Activated naive CD4-positive, alpha-beta T cell treated with anti-CD3 and anti-CD28 coated beads, Interleukin-2, amount 50 U/mL, for 72 hours (primary cell): ENCODE data around the gene NUDT14. TPM values are rescaled to one million over a fixed set of nuclear protein-coding genes. Genes with fewer than 3 reads are reported as not detected.

ENCODE experiments used
- ATAC-seq, 2 donors: fragments of 150-1000 bp; cut with Tn5 transposase; 2 replicates each; pipeline ENCODE4 v1.10.0; 2021; ENCODE audit warnings: mild to moderate bottlenecking in 2 of 2, moderate library complexity in 2 of 2
- DNase-seq, 2 donors: peaks; one replicate each; pipeline ENCODE4 v3.0.0; 2021 to 2022; ENCODE audit warnings: low spot score in 2 of 2
- H3K27ac Mint-ChIP-seq, 2 donors: one replicate each; pipeline ENCODE4 v1.8.0; 2022; ENCODE audit warnings: mild to moderate bottlenecking in 2 of 2, mixed read lengths in 2 of 2
- H3K36me3 Mint-ChIP-seq, 2 donors: one replicate each; pipeline ENCODE4 v1.8.0; 2022; ENCODE audit warnings: mixed read lengths in 2 of 2
- H3K9me3 Mint-ChIP-seq, 2 donors: one replicate each; pipeline ENCODE4 v1.8.0; 2022; ENCODE audit warnings: mixed read lengths in 2 of 2
- total RNA-seq, 2 donors: library from RNA; stranded (reverse); gene quantifications; one replicate each; pipeline ENCODE4 v1.2.3, GENCODE V29; 2022

Gene NUDT14
- total RNA-seq, 2 donors from 2014 or later: 20.0 to 22.6 TPM

DNA sequence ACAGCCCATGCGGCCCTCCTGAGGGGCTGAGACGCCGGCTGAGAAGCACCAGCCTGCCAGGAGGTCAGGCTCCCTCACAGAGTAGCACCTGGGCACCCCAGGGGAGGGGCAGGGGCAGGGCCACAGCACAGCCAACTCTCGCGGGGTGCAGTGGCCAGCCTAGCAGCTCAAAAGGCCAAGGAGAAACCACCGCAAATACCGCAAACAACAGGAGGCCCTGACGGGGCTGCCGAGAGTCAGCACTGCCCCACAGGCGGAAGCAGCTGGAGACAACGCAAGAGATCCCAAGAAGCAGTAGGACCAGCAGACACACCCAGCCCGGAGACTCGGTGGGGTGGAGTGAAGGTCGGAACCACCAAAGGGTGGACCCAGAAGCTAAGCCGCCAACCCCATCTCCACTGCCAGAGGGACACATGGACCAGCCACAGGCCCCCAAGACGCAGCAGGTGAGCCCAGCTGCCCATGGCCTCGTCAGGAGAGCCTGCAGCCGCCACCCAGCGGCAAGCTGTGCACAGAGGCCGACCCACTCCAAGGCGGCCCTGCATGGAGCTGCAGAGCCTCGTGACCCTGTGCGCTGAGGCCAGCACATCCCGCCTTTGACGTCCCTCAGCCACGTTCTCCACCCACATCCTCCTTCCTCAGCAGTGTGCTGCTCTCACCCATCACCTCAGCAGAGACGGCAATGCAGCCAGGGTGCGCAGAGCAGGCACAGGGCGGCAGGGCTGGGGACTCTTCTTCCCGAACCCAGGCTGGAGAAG is 35.6 kb upstream of the NUDT14 start:
- no peaks in the 10 kb centered on the region for H3K9me3 Mint-ChIP-seq
- no peak for ATAC-seq
- no peak for DNase-seq
- no peak overlapping the region for H3K27ac Mint-ChIP-seq
- peaks cover 0 to 9% of the 10 kb centered on the region in 2 donors for H3K36me3 Mint-ChIP-seq

DNA sequence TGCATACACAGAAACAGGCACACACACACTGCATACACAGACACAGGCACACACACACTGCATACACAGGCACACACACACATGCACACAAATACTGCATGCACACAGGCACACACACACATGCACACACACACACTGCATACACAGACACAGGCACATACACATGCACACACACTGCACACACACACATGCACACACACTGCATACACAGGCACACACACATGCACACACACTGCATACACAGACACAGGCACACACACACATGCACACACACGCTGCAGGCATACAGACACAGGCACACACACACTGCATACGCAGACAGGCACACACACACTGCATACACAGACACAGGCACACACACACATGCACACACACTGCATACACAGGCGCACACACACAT is 34.5 kb upstream of the NUDT14 start:
- Mint-ChIP-seq H3K9me3 (no peaks in the 10 kb centered on the region), H3K36me3 (peaks cover 0 to 9% of the 10 kb centered on the region in 2 donors)
- no peak for ATAC-seq

DNA sequence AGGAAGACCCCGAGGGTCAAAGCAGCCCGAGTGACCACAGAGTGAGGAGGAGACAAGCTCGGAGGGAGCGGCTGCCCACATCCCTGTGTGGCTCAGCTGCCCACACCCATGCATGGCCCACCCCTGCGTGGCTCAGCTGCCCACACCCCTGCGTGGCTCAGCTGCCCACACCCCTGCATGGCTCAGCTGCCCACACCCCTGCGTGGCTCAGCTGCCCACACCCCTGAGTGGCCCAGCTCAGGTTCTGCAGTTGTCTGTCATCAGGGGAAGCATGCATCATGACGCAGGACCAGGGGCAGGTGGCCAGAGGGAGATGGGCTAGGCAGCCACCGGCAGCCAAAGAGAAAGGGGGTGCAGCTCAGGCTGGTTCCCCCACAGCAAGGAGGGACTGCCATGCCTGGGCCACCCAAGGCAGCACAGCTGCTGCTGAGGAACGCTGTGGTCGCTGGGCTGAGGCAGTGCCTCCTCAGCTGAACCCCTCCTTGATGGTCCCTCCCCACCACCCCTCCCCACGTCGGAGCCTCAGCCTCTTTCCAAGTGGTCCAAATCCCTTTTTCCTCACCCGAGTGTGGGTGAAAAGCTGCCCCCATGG is 33.3 kb upstream of the NUDT14 start:
- ATAC-seq (no peak), DNase-seq (no peak)
- H3K9me3 Mint-ChIP-seq: no peaks in the 10 kb centered on the region
- H3K36me3 Mint-ChIP-seq: peaks cover 0 to 9% of the 10 kb centered on the region in 2 donors
- H3K27ac Mint-ChIP-seq: no peak overlapping the region

More for the DNA sequence above, 34.5 kb upstream of the NUDT14 start:
- no peak overlapping the region for H3K27ac Mint-ChIP-seq
- no peak for DNase-seq

- ATAC-seq (no peak), DNase-seq (no peak)
- Mint-ChIP-seq H3K27ac (no peak overlapping the region), H3K36me3 (peaks cover 0 to 9% of the 10 kb centered on the region in 2 donors), H3K9me3 (no peaks in the 10 kb centered on the region)
Observed at GRCh38 chr14:105213361-105213760, 32.2 kb upstream of the NUDT14 start.

GRCh38 chr14:105212541-105213300 is 31.6 kb upstream of the NUDT14 start:
- Mint-ChIP-seq H3K36me3 (peaks cover 0 to 9% of the 10 kb centered on the region in 2 donors), H3K27ac (peak overlapping the region in 1 of 2 donors; percentile 51), H3K9me3 (no peaks in the 10 kb centered on the region)
- DNase-seq: no peak
- no peak for ATAC-seq

DNA sequence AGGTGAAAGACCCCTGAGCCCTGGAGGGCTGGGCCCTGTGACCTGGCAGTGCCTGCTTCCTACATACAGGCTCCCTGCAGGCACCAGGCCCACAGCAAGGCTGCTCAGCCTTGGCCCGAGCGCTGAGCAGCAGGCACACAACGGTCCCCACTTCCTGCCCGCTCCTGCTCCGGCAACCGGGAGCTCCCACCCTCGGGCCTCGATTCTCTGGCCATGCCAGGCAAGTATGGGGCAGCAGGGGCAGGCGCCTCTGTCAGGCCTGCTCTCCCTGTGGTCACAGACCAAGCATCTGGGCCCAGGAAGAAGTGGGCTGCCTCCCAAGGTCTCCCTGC is 30.6 kb upstream of the NUDT14 start:
- DNase-seq: no peak
- Mint-ChIP-seq H3K36me3 (peaks cover 0 to 9% of the 10 kb centered on the region in 2 donors), H3K9me3 (no peaks in the 10 kb centered on the region), H3K27ac (peak overlapping the region in 1 of 2 donors; percentile 51)
- ATAC-seq: no peak

- Mint-ChIP-seq H3K36me3 (peaks cover 0 to 9% of the 10 kb centered on the region in 2 donors), H3K9me3 (no peaks in the 10 kb centered on the region), H3K27ac (no peak overlapping the region)
- DNase-seq (no peak), ATAC-seq (no peak)
Observed at GRCh38 chr14:105211086-105211757, 30.1 kb upstream of the NUDT14 start.

GRCh38 chr14:105210266-105211025 is 29.3 kb upstream of the NUDT14 start:
- no peak for DNase-seq
- H3K9me3 Mint-ChIP-seq: no peaks in the 10 kb centered on the region
- peak overlapping the region in 1 of 2 donors; percentile 65 for H3K27ac Mint-ChIP-seq
- no peak for ATAC-seq
- peaks cover 0 to 4% of the 10 kb centered on the region in 2 donors for H3K36me3 Mint-ChIP-seq

GRCh38 chr14:105209646-105210045 is 28.5 kb upstream of the NUDT14 start:
- Mint-ChIP-seq H3K36me3 (no peaks in the 10 kb centered on the region), H3K9me3 (no peaks in the 10 kb centered on the region), H3K27ac (peak overlapping the region in 1 of 2 donors; percentile 46)
- DNase-seq: no peak
- ATAC-seq: no peak

DNA sequence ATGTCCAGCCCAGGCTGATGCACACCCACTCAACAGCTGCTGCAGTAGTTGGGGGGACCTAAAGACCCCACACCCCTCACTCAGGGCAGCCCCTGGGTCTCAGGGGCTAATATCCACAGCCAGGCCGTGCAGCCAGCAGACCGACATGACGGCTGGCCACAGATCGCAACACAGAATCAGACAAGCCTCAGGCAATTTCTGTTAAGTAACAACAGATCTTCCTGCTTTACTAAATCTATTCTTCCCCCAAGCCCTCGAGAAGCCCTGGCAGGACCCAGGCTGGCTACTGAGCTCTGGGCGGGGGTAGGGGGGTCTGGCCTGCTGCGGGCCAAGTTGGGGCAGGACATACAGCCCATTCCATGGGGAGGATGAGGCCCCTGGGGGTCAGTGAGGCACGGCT is 28.0 kb upstream of the NUDT14 start:
- Mint-ChIP-seq H3K27ac (peak overlapping the region in 1 of 2 donors; percentile 44), H3K9me3 (no peaks in the 10 kb centered on the region), H3K36me3 (no peaks in the 10 kb centered on the region)
- DNase-seq (no peak), ATAC-seq (no peak)

DNA sequence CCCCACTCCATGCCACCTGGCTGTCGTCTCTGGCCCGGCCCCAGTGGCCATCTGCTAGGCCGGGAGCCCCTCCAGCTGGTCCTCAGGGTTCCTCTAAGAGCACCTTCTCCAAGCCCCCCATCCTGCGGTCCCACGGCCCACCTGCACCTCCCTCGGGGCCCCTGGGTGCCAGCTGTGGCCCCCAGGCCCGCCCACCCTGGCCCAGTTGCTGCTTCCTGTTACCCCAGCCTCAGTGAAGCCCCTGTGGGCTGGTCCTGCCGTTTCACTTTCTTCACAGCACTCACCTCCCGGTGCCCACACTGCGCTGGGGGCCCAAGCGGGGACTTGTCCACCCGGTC is 27.6 kb upstream of the NUDT14 start:
- ATAC-seq (no peak), DNase-seq (no peak)
- Mint-ChIP-seq H3K9me3 (no peaks in the 10 kb centered on the region), H3K36me3 (no peaks in the 10 kb centered on the region), H3K27ac (peak overlapping the region in 1 of 2 donors; percentile 44)

DNA sequence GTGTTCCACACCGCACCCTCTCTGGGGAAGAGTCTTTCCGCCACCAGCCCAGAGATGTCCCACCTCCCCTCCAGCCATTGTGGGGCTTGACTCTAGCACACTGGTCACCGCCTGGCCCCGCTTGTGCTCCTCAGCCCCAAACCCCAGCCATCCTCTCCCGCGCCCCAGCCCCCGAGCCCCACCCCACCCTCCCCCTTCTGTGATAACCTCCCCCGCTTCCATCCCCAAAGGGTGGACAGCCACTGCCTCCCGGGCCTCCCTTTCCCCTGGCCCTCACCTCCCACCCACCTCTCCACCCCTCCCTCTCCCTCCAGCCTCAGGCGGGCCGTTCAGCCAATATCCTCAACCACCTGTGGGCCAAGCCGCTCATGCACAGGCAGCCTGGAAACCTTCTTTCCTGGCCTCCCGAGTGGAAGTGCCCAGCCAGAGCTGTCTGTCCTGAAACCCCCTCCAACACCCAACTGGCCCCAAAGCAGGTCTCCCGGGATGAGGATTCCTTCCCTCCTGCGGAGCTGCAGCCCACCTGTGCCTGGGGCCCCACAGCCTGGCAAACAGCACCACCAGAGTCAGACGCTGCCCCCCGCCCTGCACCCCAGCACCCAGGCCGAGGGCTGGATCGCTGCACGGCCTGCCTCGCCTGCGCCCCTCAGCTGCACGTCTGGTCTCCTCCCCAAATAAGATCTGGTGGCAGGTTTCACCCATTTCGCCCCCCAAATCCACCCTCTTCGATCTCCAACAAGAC is 27.1 kb upstream of the NUDT14 start:
- ATAC-seq (no peak), DNase-seq (no peak)
- no peaks in the 10 kb centered on the region for H3K9me3 Mint-ChIP-seq
- no peaks in the 10 kb centered on the region for H3K36me3 Mint-ChIP-seq
- no peak overlapping the region for H3K27ac Mint-ChIP-seq

DNA sequence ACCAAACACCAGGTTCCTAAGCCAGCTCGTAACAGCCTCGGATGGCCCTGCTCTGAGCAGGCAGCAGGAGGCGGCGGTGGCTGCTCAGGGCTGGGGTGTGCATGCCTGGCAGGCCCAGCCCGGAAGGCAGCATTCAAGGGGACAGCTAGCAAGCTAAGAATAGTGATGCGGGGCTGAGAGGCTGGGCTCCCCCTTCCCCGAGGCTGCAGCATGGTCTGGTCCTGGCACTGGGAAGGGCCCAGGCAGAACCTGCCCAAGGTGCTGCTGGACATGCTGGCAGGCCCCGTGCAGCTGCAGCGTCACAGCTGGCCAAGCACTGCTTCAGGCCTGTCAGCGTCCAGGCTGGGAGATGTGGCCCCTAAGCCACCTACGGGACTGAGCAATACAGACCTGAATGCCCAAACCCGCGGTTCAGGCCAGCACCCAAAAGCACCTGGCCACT is 26.4 kb upstream of the NUDT14 start:
- no peak for DNase-seq
- Mint-ChIP-seq H3K36me3 (no peaks in the 10 kb centered on the region), H3K9me3 (no peaks in the 10 kb centered on the region), H3K27ac (no peak overlapping the region)
- no peak for ATAC-seq

GRCh38 chr14:105206873-105207272 is 25.8 kb upstream of the NUDT14 start:
- Mint-ChIP-seq H3K9me3 (no peaks in the 10 kb centered on the region), H3K27ac (no peak overlapping the region), H3K36me3 (no peaks in the 10 kb centered on the region)
- ATAC-seq (no peak), DNase-seq (no peak)

DNA sequence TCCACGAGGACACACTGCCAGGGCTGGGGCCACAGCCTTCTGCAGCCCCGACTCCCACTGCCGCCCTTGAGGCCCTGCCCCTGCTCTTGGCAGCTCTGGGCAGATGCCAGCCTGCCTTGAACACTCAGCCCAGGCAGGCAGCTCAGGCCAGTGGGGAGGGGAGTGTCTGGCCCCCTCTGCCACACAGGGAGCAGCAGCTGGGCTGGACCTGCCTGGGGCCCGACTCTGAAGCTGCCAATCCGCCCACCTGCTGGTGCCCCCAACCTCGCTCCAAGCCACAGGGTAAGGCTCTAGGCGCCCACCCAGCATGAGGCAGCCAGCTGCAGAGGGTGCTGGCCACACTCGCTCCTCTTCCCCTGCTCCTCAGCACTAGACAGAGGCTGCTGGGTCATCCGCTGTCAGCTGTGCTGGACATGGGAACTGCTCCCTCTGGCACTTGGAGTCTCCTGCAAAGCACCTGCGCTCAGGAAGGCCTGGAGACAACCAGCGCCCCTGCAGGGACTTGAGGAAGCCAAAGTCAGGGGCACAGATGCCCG is 24.6 kb upstream of the NUDT14 start:
- Mint-ChIP-seq H3K27ac (peak overlapping the region in 1 of 2 donors; percentile 44), H3K9me3 (no peaks in the 10 kb centered on the region), H3K36me3 (no peaks in the 10 kb centered on the region)
- DNase-seq (no peak), ATAC-seq (no peak)
